K562 (cell line): ENCODE measurements around the gene GLMP. TPM values are rescaled to one million over a fixed set of nuclear protein-coding genes. Genes with fewer than 3 reads are reported as not detected.

Source experiments
- ATAC-seq: fragments of 200-7000 bp; cut with Tn5 transposase; 3 replicates; pipeline ENCODE4 v1.9.1; 2020; ENCODE audit warnings: moderate library complexity
- BruUV-seq: library from RNA; stranded (reverse); fragments of 400-500 nt; replicated peaks from 2 replicates; lab custom pipeline; 2021; lab: Mats Ljungman, UMichigan
- CTCF ChIA-PET: fragments of 300-600 bp; formaldehyde crosslinking; extraction: SDS; loops from one replicate; lab custom pipeline; 2021; ENCODE audit warnings: low intra/inter-chr PET ratio; lab: Yijun Ruan, JAX
- POLR2A ChIA-PET: fragments of 300-600, 350-650 bp; sonication (Branson Sonifier 250); formaldehyde crosslinking; extraction: SDS; loops from one replicate; lab custom pipeline; 2021; ENCODE audit warnings: antibody characterized with exemption, inconsistent platforms; lab: Yijun Ruan, JAX
- DNase-seq, 4 experiments: peaks; one replicate each; pipeline versions ENCODE4 v3.0.0 to v3.0.0-alpha.2; 2011 to 2018; ENCODE audit warnings: low spot score in 3 of 4, mixed read lengths in 3 of 4; ENCODE audit errors: extremely low read depth in 1 of 4
- FAIRE-seq: peaks from 2 replicates; lab custom pipeline; 2011; peaks lifted over from hg19 to GRCh38; lab: Jason Lieb, UNC
- H2AFZ ChIP-seq: 2 replicates; pipeline ENCODE4 v1.6.0; 2011; ENCODE audit warnings: low read depth, low read length, control low read depth, inconsistent platforms
- H3K27ac ChIP-seq: fragments of 200-600 bp; 3 replicates; pipeline ENCODE4 v1.8.0; 2011; ENCODE audit warnings: low read depth, mild to moderate bottlenecking, control low read depth, inconsistent platforms, low read length, moderate library complexity, mixed read lengths; ENCODE audit errors: extremely low read depth
- H3K27me3 ChIP-seq, 2 experiments: fragments of 300-600 bp in 1 of 2; 2 replicates in 1 of 2; 3 replicates in 1 of 2; pipeline versions ENCODE4 v1.6.0 to v1.8.0; 2011; ENCODE audit warnings: inconsistent platforms in 2 of 2, low read length in 2 of 2, mild to moderate bottlenecking in 1 of 2, mixed read lengths in 1 of 2, moderate library complexity in 1 of 2; ENCODE audit not compliant: control insufficient read depth in 2 of 2, insufficient read depth in 2 of 2
- H3K36me3 ChIP-seq: fragments of 300-600 bp; 3 replicates; pipeline ENCODE4 v1.8.0; 2011; ENCODE audit warnings: mild to moderate bottlenecking, low read length, inconsistent platforms; ENCODE audit not compliant: control insufficient read depth, insufficient read depth
- H3K4me1 ChIP-seq, 2 experiments: fragments of 200-600 bp in 1 of 2; replicated peaks in 1 of 2; 2 replicates in 1 of 2; 3 replicates in 1 of 2; pipeline versions ENCODE4 v1.5.1 to v1.8.0; 2011; ENCODE audit warnings: inconsistent platforms in 2 of 2, low read length in 2 of 2, mild to moderate bottlenecking in 1 of 2, mixed read lengths in 1 of 2, moderate library complexity in 1 of 2; ENCODE audit not compliant: control insufficient read depth in 2 of 2, insufficient read depth in 2 of 2
- H3K4me2 ChIP-seq: 2 replicates; pipeline ENCODE4 v1.6.1; 2011; ENCODE audit warnings: low read length, control low read depth, inconsistent platforms, mixed read lengths; ENCODE audit not compliant: insufficient read depth
- H3K4me3 ChIP-seq: fragments of 200-600 bp; sonication (generic), shearing (Covaris generic); 2 replicates; pipeline ENCODE4 v1.5.1; 2016; ENCODE audit warnings: control low read depth, inconsistent platforms
- H3K79me2 ChIP-seq: fragments of 200-600 bp; 3 replicates; pipeline ENCODE4 v1.8.0; 2011; ENCODE audit warnings: low read length, inconsistent platforms; ENCODE audit not compliant: control insufficient read depth, insufficient read depth
- H3K9ac ChIP-seq, 2 experiments: 2 replicates each; pipeline versions ENCODE4 v1.6.0 to v1.6.1; 2011; ENCODE audit warnings: low read depth in 2 of 2, low read length in 2 of 2, control low read depth in 1 of 2, inconsistent platforms in 1 of 2, mild to moderate bottlenecking in 1 of 2, mixed read lengths in 1 of 2; ENCODE audit not compliant: insufficient read depth in 1 of 2
- H3K9me1 ChIP-seq: one replicate; pipeline ENCODE4 v1.6.0; 2011; ENCODE audit warnings: inconsistent platforms, mild to moderate bottlenecking, low read length, moderate library complexity; ENCODE audit not compliant: control insufficient read depth, insufficient read depth
- H3K9me3 ChIP-seq: replicated peaks from 2 replicates; pipeline ENCODE4 v1.5.1; 2011; ENCODE audit warnings: low read depth, low read length, inconsistent platforms; ENCODE audit not compliant: control insufficient read depth, insufficient read depth
- H4K20me1 ChIP-seq: replicated peaks from 2 replicates; pipeline ENCODE4 v1.6.1; 2011; ENCODE audit warnings: low read length, inconsistent platforms, mixed read lengths; ENCODE audit not compliant: control insufficient read depth, insufficient read depth
- KAT2B ChIP-seq: IDR thresholded peaks from one replicate; pipeline ENCODE4 v1.6.1; 2012; ENCODE audit warnings: low read depth, mild to moderate bottlenecking, control low read depth, inconsistent platforms, low read length, moderate library complexity
- RUNX1 ChIP-seq: sonication (generic); IDR thresholded peaks from 2 replicates; pipeline ENCODE4 v1.6.1; 2016; ENCODE audit warnings: antibody characterized with exemption, low read depth
- WGBS: fragments of 100-300 bp; shearing (Covaris generic); methylation state at CpG from one replicate; pipeline ENCODE4 v1.1.6; 2016; ENCODE audit warnings: low coverage, mixed read lengths; ENCODE audit not compliant: insufficient coverage; ENCODE audit errors: missing lambda C conversion rate; 5-methylcytosine and 5-hydroxymethylcytosine counted together
- in situ Hi-C: fragments of 300-500 bp; cut with MboI; formaldehyde crosslinking; loops from 4 replicates; pipeline ENCODE4 v1.15.0; 2018; ENCODE audit warnings: inconsistent platforms, mixed read lengths
- intact Hi-C: fragments of 100-400 bp; cut with micrococcal nuclease; formaldehyde crosslinking; loops from 2 replicates; pipeline ENCODE4 v1.14.2; 2022
- polyA plus RNA-seq, 8 experiments: library from polyadenylated mRNA; depleted of rRNA in 4 of 8; stranded (reverse) in 5 of 8; unstranded in 3 of 8; fragments of >200 nt; fragmentation: Nextera tagmentation in 2 of 8; fragmentation: Illumina TruSeq in 1 of 8; extraction: Ambion mirVana in 2 of 8; extraction: Trizol in 1 of 8; gene quantifications; 2 replicates each; pipeline versions ENCODE4 v1.2.1 to v1.2.3, GENCODE V29; 2011 to 2014; ENCODE audit warnings: inconsistent platforms in 1 of 8, missing spikeins in 1 of 8
- total RNA-seq, 7 experiments: library from RNA; depleted of rRNA in 6 of 7; stranded (reverse); fragments of >200 nt in 6 of 7; fragmentation: Illumina TruSeq in 2 of 7; extraction: Trizol in 2 of 7; gene quantifications; 2 replicates each; pipeline versions ENCODE4 v1.2.1 to v1.2.3, GENCODE V29; 2011 to 2021; ENCODE audit warnings: low replicate concordance in 1 of 7
- TF ChIP-seq, protein P1 (sequence below), 3 experiments: IDR thresholded peaks in 2 of 3; conservative IDR thresholded peaks in 1 of 3; 2 replicates each; pipeline ENCODE4 v1.5.1; 2011 to 2012; ENCODE audit warnings: low read length in 3 of 3, mild to moderate bottlenecking in 3 of 3, control low read depth in 2 of 3, improper control_type of control experiment in 1 of 3, inconsistent platforms in 1 of 3, low read depth in 1 of 3, mixed read lengths in 1 of 3, moderate library complexity in 1 of 3; ENCODE audit not compliant: insufficient read depth in 2 of 3
- TF ChIP-seq, protein P2 (sequence below): fragments of 450-650 bp; formaldehyde crosslinking; IDR thresholded peaks from 2 replicates; pipeline ENCODE4 v1.4.0; 2020; ENCODE audit warnings: mild to moderate bottlenecking, moderate library complexity

GLMP gene
- total and polyA plus RNA-seq, 9 of the 15 experiments (the other 6 are each of a cell fraction or from before 2014, with no cell fraction given): 8.3 to 28.2 (median 22.4) TPM

DNA sequence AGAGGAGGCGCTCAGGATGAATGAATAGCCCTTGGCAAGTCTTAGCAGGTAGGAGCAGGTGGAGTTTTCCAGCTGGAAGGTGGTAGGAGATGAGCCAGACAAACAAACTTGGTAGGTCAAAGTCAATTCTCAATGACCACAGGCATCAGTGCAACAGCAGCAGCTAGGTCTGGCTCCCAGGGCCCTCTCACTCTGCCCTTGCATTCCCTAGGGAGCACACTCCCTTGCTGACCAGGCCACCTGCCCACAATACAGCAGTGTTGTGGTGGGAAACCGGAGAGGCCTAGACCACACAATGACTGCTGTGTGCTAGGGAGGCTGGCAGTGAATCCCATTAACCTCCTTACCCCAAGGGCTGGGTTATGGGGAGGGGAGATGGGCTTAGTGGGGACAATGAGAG, 34.6 kb downstream of the GLMP start:
- no TSS peak for BruUV-seq
- Histone ChIP-seq H3K27ac (no peak overlapping the region), H3K9me1 (no peaks in the 10 kb centered on the region), H4K20me1 (no peaks in the 10 kb centered on the region), H2AFZ (no peak overlapping the region), H3K79me2 (no peaks in the 10 kb centered on the region), H3K4me3 (no peak overlapping the region), H3K27me3 (no peaks in the 10 kb centered on the region), H3K4me2 (no peak overlapping the region), H3K9me3 (no peaks in the 10 kb centered on the region), H3K36me3 (peaks cover 90% of the 10 kb centered on the region), H3K4me1 (peaks cover 10 to 13% of the 10 kb centered on the region in 2 experiments; a peak in 4 of 5 replicates), H3K9ac (peak overlapping the region in 1 of 2 experiments; percentile 8; a peak in 1 of 4 replicates)
- DNase-seq (no peak), FAIRE-seq (no peak), ATAC-seq (no peak)
- no peak for TF ChIP-seq KAT2B
- no peak for TF ChIP-seq RUNX1
- intact Hi-C loops: no loop called here
- ChIA-PET CTCF (no interaction called here), POLR2A (interaction anchor here (1.1 to 1.5 kb wide), 5 partner anchors 10 to 29 kb away, joined by 3 to 5 read pairs (median 3); no protein-coding TSS in a partner anchor)
- in situ Hi-C loops: no loop called here
- 91% methylated on average over 2 of the region's 2 CpGs for WGBS

DNA sequence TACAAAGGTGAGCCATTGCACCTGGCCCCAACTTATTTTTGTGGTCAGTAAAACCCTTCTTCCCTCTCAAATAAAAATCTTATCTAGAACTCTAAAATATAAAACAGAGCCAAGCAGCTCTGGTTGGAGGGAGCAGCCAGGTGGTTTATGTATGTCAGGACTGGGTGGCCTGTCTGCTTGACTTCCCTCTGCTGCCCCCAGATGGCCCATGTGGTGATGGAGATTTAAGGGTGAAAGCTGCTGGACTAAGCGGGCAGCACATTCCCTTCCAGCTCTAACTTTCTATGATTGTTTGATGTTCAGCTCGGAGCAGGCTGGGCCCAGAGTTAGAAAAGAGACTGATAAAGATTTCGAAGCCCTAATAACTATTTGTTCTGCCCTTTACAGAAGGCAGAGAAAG, 35.7 kb downstream of the GLMP start:
- Histone ChIP-seq H3K9ac (no peak overlapping the region), H2AFZ (no peak overlapping the region), H3K4me3 (no peak overlapping the region), H3K79me2 (no peaks in the 10 kb centered on the region), H3K4me1 (peaks cover 10 to 13% of the 10 kb centered on the region in 2 experiments; a peak in 4 of 5 replicates)
- CTCF ChIA-PET: no interaction called here
- in situ Hi-C loops: no loop called here
- FAIRE-seq: no peak
- no TSS peak for BruUV-seq
- TF ChIP-seq, protein P1, sequence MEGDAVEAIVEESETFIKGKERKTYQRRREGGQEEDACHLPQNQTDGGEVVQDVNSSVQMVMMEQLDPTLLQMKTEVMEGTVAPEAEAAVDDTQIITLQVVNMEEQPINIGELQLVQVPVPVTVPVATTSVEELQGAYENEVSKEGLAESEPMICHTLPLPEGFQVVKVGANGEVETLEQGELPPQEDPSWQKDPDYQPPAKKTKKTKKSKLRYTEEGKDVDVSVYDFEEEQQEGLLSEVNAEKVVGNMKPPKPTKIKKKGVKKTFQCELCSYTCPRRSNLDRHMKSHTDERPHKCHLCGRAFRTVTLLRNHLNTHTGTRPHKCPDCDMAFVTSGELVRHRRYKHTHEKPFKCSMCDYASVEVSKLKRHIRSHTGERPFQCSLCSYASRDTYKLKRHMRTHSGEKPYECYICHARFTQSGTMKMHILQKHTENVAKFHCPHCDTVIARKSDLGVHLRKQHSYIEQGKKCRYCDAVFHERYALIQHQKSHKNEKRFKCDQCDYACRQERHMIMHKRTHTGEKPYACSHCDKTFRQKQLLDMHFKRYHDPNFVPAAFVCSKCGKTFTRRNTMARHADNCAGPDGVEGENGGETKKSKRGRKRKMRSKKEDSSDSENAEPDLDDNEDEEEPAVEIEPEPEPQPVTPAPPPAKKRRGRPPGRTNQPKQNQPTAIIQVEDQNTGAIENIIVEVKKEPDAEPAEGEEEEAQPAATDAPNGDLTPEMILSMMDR (IDR thresholded peaks at IDR 0.05 in 2 of 3, conservative IDR thresholded peaks at IDR 0.05 in 1 of 3; ENCODE audit: insufficient read depth in 2 of 3, low read depth in 1 of 3, low read length in 3 of 3): peak; percentile 23 to 36 (median 35); a peak in 4 of 6 replicates
- TF ChIP-seq, protein P2, sequence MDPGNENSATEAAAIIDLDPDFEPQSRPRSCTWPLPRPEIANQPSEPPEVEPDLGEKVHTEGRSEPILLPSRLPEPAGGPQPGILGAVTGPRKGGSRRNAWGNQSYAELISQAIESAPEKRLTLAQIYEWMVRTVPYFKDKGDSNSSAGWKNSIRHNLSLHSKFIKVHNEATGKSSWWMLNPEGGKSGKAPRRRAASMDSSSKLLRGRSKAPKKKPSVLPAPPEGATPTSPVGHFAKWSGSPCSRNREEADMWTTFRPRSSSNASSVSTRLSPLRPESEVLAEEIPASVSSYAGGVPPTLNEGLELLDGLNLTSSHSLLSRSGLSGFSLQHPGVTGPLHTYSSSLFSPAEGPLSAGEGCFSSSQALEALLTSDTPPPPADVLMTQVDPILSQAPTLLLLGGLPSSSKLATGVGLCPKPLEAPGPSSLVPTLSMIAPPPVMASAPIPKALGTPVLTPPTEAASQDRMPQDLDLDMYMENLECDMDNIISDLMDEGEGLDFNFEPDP (CRISPR knock-in tag): no peak
- TF ChIP-seq, all 486 proteins: peak for 1
- ATAC-seq: 0 out of 3 replicates have a peak, but pooled peaks have one; percentile 24
- POLR2A ChIA-PET: interaction anchor here (0.6 to 1.5 kb wide), 4 partner anchors 9 to 36 kb away, joined by 3 to 6 read pairs (median 4); no protein-coding TSS in a partner anchor
- intact Hi-C loops: no loop called here
- Histone ChIP-seq H4K20me1 (no peaks in the 10 kb centered on the region), H3K9me3 (no peaks in the 10 kb centered on the region), H3K27ac (no peak overlapping the region), H3K4me2 (no peak overlapping the region), H3K9me1 (no peaks in the 10 kb centered on the region), H3K36me3 (peaks cover 85% of the 10 kb centered on the region), H3K27me3 (no peaks in the 10 kb centered on the region)
- DNase-seq: peak in 1 of 4 experiments; percentile 36
- 92% methylated on average over 3 of the region's 3 CpGs for WGBS
